Caco-2 (cell line): ENCODE data around the gene AFG3L2. TPM values are rescaled to one million over a fixed set of nuclear protein-coding genes. Genes with fewer than 3 reads are reported as not detected.

Source experiments
- BruUV-seq: library from RNA; stranded (reverse); fragments of 400-500 nt; replicated peaks from 2 replicates; lab custom pipeline; 2021; lab: Mats Ljungman, UMichigan
- CTCF ChIA-PET: fragments of 300-600 bp; sonication (Branson Sonifier 250); formaldehyde crosslinking; loops from one replicate; lab custom pipeline; 2022; ENCODE audit warnings: antibody characterized with exemption; lab: Charles Lee
- POLR2A ChIA-PET: fragments of 300-600 bp; sonication (Branson Sonifier 250); formaldehyde crosslinking; loops from one replicate; lab custom pipeline; 2022; ENCODE audit warnings: antibody characterized with exemption; lab: Charles Lee
- DNase-seq, 2 experiments: peaks; one replicate each; pipeline versions ENCODE4 v3.0.0 to v3.0.0-alpha.2; 2020 to 2022
- H3K27me3 ChIP-seq: replicated peaks from 2 replicates; pipeline ENCODE4 v1.6.0; 2011; ENCODE audit warnings: low read length; ENCODE audit not compliant: control insufficient read depth, insufficient read depth
- H3K36me3 ChIP-seq: 2 replicates; pipeline ENCODE4 v1.5.1; 2011; ENCODE audit warnings: low read length; ENCODE audit not compliant: control insufficient read depth, insufficient read depth
- H3K4me1 ChIP-seq: fragments of 250-450 bp; sonication (Bioruptor Pico); 2 replicates; pipeline ENCODE4 v1.5.1; 2020; ENCODE audit warnings: mild to moderate bottlenecking
- H3K4me3 ChIP-seq: 2 replicates; pipeline ENCODE4 v1.5.1; 2011; ENCODE audit warnings: low read depth, mild to moderate bottlenecking, control low read depth, low read length
- H3K9me3 ChIP-seq: fragments of 250-450 bp; sonication (Bioruptor Pico); 2 replicates; pipeline ENCODE4 v1.5.1; 2020; ENCODE audit warnings: mild to moderate bottlenecking, moderate library complexity
- H3K27ac Mint-ChIP-seq: one replicate; pipeline ENCODE4 v1.8.0; 2022; ENCODE audit warnings: mixed read lengths; ENCODE audit not compliant: unreplicated experiment
- H3K27me3 Mint-ChIP-seq: one replicate; pipeline ENCODE4 v1.8.0; 2022; ENCODE audit warnings: mixed read lengths; ENCODE audit not compliant: insufficient read depth, unreplicated experiment
- H3K36me3 Mint-ChIP-seq: one replicate; pipeline ENCODE4 v1.8.0; 2022; ENCODE audit warnings: mild to moderate bottlenecking, mixed read lengths; ENCODE audit not compliant: insufficient read depth, unreplicated experiment
- H3K4me1 Mint-ChIP-seq: one replicate; pipeline ENCODE4 v1.8.0; 2022; ENCODE audit warnings: low read depth, mixed read lengths; ENCODE audit not compliant: unreplicated experiment
- H3K4me3 Mint-ChIP-seq: one replicate; pipeline ENCODE4 v1.8.0; 2022; ENCODE audit warnings: mild to moderate bottlenecking, moderate library complexity, mixed read lengths; ENCODE audit not compliant: unreplicated experiment
- H3K9me3 Mint-ChIP-seq: one replicate; pipeline ENCODE4 v1.8.0; 2022; ENCODE audit warnings: mixed read lengths; ENCODE audit not compliant: unreplicated experiment
- CTCF ChIP-seq, 2 experiments: fragments of 200-600 bp in 1 of 2; IDR thresholded peaks; 1 replicate in 1 of 2; 2 replicates in 1 of 2; pipeline versions ENCODE4 v1.5.1 to v1.8.0; 2011 to 2022; ENCODE audit warnings: antibody characterized with exemption in 1 of 2, control low read depth in 1 of 2, inconsistent platforms in 1 of 2, low read depth in 1 of 2, low read length in 1 of 2, mild to moderate bottlenecking in 1 of 2, moderate library complexity in 1 of 2; ENCODE audit not compliant: insufficient read depth in 1 of 2, severe bottlenecking in 1 of 2, unreplicated experiment in 1 of 2
- intact Hi-C: fragments of 100-400 bp; cut with micrococcal nuclease; formaldehyde crosslinking; loops from one replicate; pipeline ENCODE4 v1.10.0; 2022; ENCODE audit not compliant: unreplicated experiment
- total RNA-seq: library from RNA; stranded (reverse); gene quantifications from 2 replicates; pipeline ENCODE4 v1.2.3, GENCODE V29; 2022

The AFG3L2 gene
- total RNA-seq, 1 experiment from 2014 or later, result 72.0 TPM

- H3K36me3 ChIP-seq, result peaks cover 3% of the 10 kb centered on the region
- no peaks in the 10 kb centered on the region for H3K4me1 ChIP-seq
- H3K4me3 Mint-ChIP-seq, result no peak overlapping the region
- ChIA-PET CTCF (no interaction called here), POLR2A (interaction anchor here (1.5 kb wide), 1 partner anchor 18 kb away, joined by 3 read pairs; no protein-coding TSS in a partner anchor)
- H3K27me3 Mint-ChIP-seq, result no peaks in the 10 kb centered on the region
- TF ChIP-seq CTCF (IDR thresholded peaks at IDR 0.05; ENCODE audit: insufficient read depth in 1 of 2, low read depth in 1 of 2, low read length in 1 of 2, severe bottlenecking in 1 of 2, unreplicated experiment in 1 of 2), result no peak
- no peak overlapping the region for H3K4me3 ChIP-seq
- no TSS peak for BruUV-seq
- no peak overlapping the region for H3K27ac Mint-ChIP-seq
- peaks cover 78% of the 10 kb centered on the region for H3K36me3 Mint-ChIP-seq
- H3K27me3 ChIP-seq, result no peaks in the 10 kb centered on the region
- H3K9me3 ChIP-seq, result no peaks in the 10 kb centered on the region
- no peaks in the 10 kb centered on the region for H3K9me3 Mint-ChIP-seq
- intact Hi-C loops, result no loop called here
- H3K4me1 Mint-ChIP-seq, result no peaks in the 10 kb centered on the region
- no peak for DNase-seq
Observed at GRCh38 chr18:12359515-12359927, 17.5 kb downstream of the AFG3L2 start.

GRCh38 chr18:12352188-12352587, 24.8 kb downstream of the AFG3L2 start:
- intact Hi-C loops, result no loop called here
- H3K27me3 Mint-ChIP-seq, result no peaks in the 10 kb centered on the region
- BruUV-seq, result no TSS peak
- no peak for DNase-seq
- H3K4me1 Mint-ChIP-seq, result no peaks in the 10 kb centered on the region
- peaks cover 61% of the 10 kb centered on the region for H3K36me3 Mint-ChIP-seq
- H3K4me3 Mint-ChIP-seq, result no peak overlapping the region
- CTCF ChIA-PET, result no interaction called here
- Histone ChIP-seq H3K36me3 (peaks cover 3% of the 10 kb centered on the region; the same call in 1 of the 2 replicates), H3K4me1 (no peaks in the 10 kb centered on the region), H3K27me3 (no peaks in the 10 kb centered on the region), H3K4me3 (no peak overlapping the region), H3K9me3 (no peaks in the 10 kb centered on the region)
- no peak overlapping the region for H3K27ac Mint-ChIP-seq
- POLR2A ChIA-PET, result no interaction called here
- H3K9me3 Mint-ChIP-seq, result no peaks in the 10 kb centered on the region
- no peak for TF ChIP-seq CTCF (IDR thresholded peaks at IDR 0.05; ENCODE audit: insufficient read depth in 1 of 2, low read depth in 1 of 2, low read length in 1 of 2, severe bottlenecking in 1 of 2, unreplicated experiment in 1 of 2)

GRCh38 chr18:12347895-12348294, 29.1 kb downstream of the AFG3L2 start:
- Mint-ChIP-seq H3K4me1 (no peaks in the 10 kb centered on the region), H3K27me3 (no peaks in the 10 kb centered on the region), H3K4me3 (no peak overlapping the region), H3K36me3 (peaks cover 73% of the 10 kb centered on the region), H3K27ac (no peak overlapping the region), H3K9me3 (no peaks in the 10 kb centered on the region)
- BruUV-seq, result no TSS peak
- Histone ChIP-seq H3K9me3 (no peaks in the 10 kb centered on the region), H3K4me3 (no peak overlapping the region), H3K36me3 (no peaks in the 10 kb centered on the region), H3K4me1 (no peaks in the 10 kb centered on the region), H3K27me3 (no peaks in the 10 kb centered on the region)
- ChIA-PET CTCF (interaction anchor here (0.8 kb wide), 1 partner anchor 13 kb away, joined by 3 read pairs; no protein-coding TSS in a partner anchor), POLR2A (interaction anchor here (0.6 to 1.2 kb wide), 2 partner anchors 29 to 536 kb away, joined by 3 to 4 read pairs; partner anchors contain the start of gene AFG3L2)
- TF ChIP-seq CTCF (IDR thresholded peaks at IDR 0.05; ENCODE audit: insufficient read depth in 1 of 2, low read depth in 1 of 2, low read length in 1 of 2, severe bottlenecking in 1 of 2, unreplicated experiment in 1 of 2), result no peak
- DNase-seq, result no peak
- intact Hi-C loops, result no loop called here
